Esophagus (tissue), 2 donors: ENCODE data around the gene PRPF31. TPM values are rescaled to one million over a fixed set of nuclear protein-coding genes. Genes with fewer than 3 reads are reported as not detected.

ENCODE experiments used
- H3K27ac ChIP-seq, 2 donors: one replicate each; pipeline ENCODE4 v1.5.1; 2013; ENCODE audit warnings: low read depth in 2 of 2, mild to moderate bottlenecking in 2 of 2, inconsistent platforms in 1 of 2, low read length in 1 of 2, moderate library complexity in 1 of 2
- H3K27me3 ChIP-seq, 2 donors: one replicate each; pipeline ENCODE4 v1.6.1; 2013; ENCODE audit warnings: low read length in 2 of 2, control low read depth in 1 of 2, mild to moderate bottlenecking in 1 of 2; ENCODE audit not compliant: insufficient read depth in 2 of 2, control insufficient read depth in 1 of 2
- H3K36me3 ChIP-seq, 2 donors: one replicate each; pipeline ENCODE4 v1.6.1; 2013; ENCODE audit warnings: low read length in 1 of 2; ENCODE audit not compliant: control insufficient read depth in 2 of 2, insufficient read depth in 2 of 2
- H3K4me1 ChIP-seq, 2 donors: one replicate each; pipeline ENCODE4 v1.6.1; 2013; ENCODE audit warnings: low read length in 1 of 2; ENCODE audit not compliant: control insufficient read depth in 2 of 2, insufficient read depth in 2 of 2
- H3K4me3 ChIP-seq, 2 donors: one replicate each; pipeline ENCODE4 v1.5.1; 2013; ENCODE audit warnings: low read length in 2 of 2, mild to moderate bottlenecking in 2 of 2, low read depth in 1 of 2, moderate library complexity in 1 of 2
- H3K9me3 ChIP-seq, 2 donors: one replicate each; pipeline ENCODE4 v1.6.1; 2013; ENCODE audit warnings: mild to moderate bottlenecking in 2 of 2, low read depth in 1 of 2, low read length in 1 of 2, moderate library complexity in 1 of 2; ENCODE audit not compliant: control insufficient read depth in 2 of 2, insufficient read depth in 1 of 2
- WGBS, 2 donors: extraction: QIAGEN DNeasy Blood & Tissue Kit; methylation state at CpG; one replicate each; pipeline ENCODE4 v1.1.7; 2013; 5-methylcytosine and 5-hydroxymethylcytosine counted together
- polyA plus RNA-seq, 2 donors: library from polyadenylated mRNA; stranded (reverse); fragments of 200-250 nt; gene quantifications; one replicate each; pipeline ENCODE4 v1.2.3, GENCODE V29; 2013
- donor health status: healthy with polysubstance abuse.
- donor health status: Bipolar disorder and iron deficiency.

PRPF31 gene
- polyA plus RNA-seq, 2 donors: 38.9 to 44.3 TPM

DNA sequence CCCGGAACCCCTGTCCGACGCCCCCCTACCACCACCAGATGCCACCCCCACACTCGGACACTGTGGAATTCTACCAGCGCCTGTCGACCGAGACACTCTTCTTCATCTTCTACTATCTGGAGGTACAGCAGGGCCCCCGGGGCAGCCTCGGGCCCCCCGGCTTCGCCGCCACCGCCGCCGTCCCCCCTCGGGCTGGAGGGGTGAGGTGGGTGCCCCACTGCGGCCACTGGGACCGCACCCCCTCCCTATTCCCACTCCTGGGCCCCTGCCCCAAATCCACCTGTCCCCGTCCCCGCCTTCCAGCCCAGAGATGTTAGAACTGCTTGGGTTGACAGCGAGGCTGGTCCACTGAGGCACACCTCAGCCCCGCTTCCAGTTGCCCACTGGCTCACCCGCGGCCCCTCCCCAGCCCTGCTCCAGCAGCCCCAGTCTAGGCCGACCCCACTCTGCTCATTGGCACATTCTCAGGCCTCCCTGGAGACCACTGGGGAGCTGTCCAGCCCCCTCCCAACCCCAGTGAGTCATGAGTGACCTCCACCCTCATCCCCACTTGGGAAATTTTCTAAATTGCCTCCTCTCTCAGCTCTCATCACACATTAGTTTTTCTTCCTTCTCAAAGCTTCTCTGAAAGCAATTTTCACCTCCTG lies 37.4 kb downstream of the PRPF31 start:
- H3K9me3 ChIP-seq: no peaks in the 10 kb centered on the region
- H3K27ac ChIP-seq: peak overlapping the region in 1 of 2 donors; percentile 14
- no peak overlapping the region for H3K4me3 ChIP-seq
- no peaks in the 10 kb centered on the region for H3K4me1 ChIP-seq
- peaks cover 47 to 75% of the 10 kb centered on the region in 2 donors for H3K36me3 ChIP-seq
- WGBS, 2 donors: 86 to 90% methylated on average over 25 of the region's 25 CpGs
- H3K27me3 ChIP-seq: no peaks in the 10 kb centered on the region

DNA sequence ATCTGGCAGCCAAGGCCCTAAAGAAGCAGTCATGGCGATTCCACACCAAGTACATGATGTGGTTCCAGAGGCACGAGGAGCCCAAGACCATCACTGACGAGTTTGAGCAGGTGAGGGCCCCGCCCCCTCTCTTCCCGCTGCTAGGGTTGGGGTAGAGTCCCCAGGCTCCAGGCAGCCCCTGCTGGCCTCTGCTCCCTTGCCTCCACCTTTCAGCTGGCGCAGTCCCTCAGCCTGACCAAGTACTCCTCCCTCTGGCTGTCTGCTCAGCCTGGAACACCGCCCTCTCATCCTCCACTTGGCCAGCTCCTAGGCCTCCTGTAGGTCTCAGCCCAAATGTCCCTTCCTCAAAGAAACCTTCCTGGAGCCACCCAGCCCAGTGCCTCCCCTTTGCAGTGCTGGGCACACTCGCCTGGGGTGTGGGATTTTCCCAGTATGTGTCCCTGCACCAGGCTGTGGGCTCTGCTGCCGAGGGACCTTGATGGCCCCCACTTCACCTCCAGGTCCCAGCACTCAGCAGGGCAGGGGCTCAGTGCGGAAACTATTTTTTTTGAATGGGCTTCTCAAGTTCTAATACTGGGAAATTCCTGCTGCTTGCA lies 38.3 kb downstream of the PRPF31 start:
- no peak overlapping the region for H3K27ac ChIP-seq
- no peaks in the 10 kb centered on the region for H3K27me3 ChIP-seq
- no peaks in the 10 kb centered on the region for H3K9me3 ChIP-seq
- H3K36me3 ChIP-seq: peaks cover 47 to 73% of the 10 kb centered on the region in 2 donors
- H3K4me3 ChIP-seq: no peak overlapping the region
- 75 to 77% methylated on average over 10 of the region's 10 CpGs for WGBS, 2 donors
- peaks cover 0 to 7% of the 10 kb centered on the region in 2 donors for H3K4me1 ChIP-seq

GRCh38 chr19:54154603-54155345 lies 39.2 kb downstream of the PRPF31 start:
- H3K36me3 ChIP-seq: peaks cover 47 to 65% of the 10 kb centered on the region in 2 donors
- no peaks in the 10 kb centered on the region for H3K9me3 ChIP-seq
- 67 to 70% methylated on average over 18 of the region's 18 CpGs for WGBS, 2 donors
- H3K27ac ChIP-seq: no peak overlapping the region
- H3K27me3 ChIP-seq: no peaks in the 10 kb centered on the region
- peaks cover 0 to 9% of the 10 kb centered on the region in 2 donors for H3K4me1 ChIP-seq
- no peak overlapping the region for H3K4me3 ChIP-seq

GRCh38 chr19:54155694-54156093 lies 40.1 kb downstream of the PRPF31 start:
- no peak overlapping the region for H3K27ac ChIP-seq

DNA sequence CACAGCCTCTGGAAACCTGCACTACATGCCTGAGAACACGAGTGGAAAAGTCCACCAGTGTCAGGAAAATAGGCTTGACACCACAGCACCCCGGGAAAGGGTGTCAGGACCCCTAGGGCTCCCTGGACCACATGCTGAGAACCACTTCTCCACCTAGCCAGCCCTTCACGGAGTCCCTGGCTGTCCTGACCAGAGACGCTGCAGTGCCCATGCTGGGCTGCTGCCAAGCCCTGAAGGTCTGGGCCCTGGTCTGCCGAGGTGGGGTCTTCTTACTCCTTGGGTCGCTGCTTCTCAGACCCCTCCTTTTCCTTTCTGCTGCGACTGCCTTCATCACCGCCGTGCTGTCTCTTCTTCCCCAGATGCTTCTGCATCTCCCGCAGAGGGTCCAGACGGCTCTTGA lies 40.9 kb downstream of the PRPF31 start:
- WGBS, 2 donors: 70 to 78% methylated on average over 11 of the region's 11 CpGs

More at GRCh38 chr19:54155694-54156093, 40.1 kb downstream of the PRPF31 start:
- WGBS, 2 donors: 71 to 76% methylated on average over 19 of the region's 19 CpGs
- Histone ChIP-seq H3K4me3 (no peak overlapping the region), H3K4me1 (peaks cover 0 to 17% of the 10 kb centered on the region in 2 donors), H3K9me3 (no peaks in the 10 kb centered on the region), H3K36me3 (peaks cover 47 to 58% of the 10 kb centered on the region in 2 donors), H3K27me3 (no peaks in the 10 kb centered on the region)

GRCh38 chr19:54156953-54157352 lies 41.4 kb downstream of the PRPF31 start:
- 81 to 82% methylated on average over 3 of the region's 3 CpGs for WGBS, 2 donors
- Histone ChIP-seq H3K4me3 (no peak overlapping the region), H3K36me3 (peaks cover 44 to 49% of the 10 kb centered on the region in 2 donors), H3K27ac (no peak overlapping the region), H3K27me3 (no peaks in the 10 kb centered on the region), H3K4me1 (peaks cover 0 to 22% of the 10 kb centered on the region in 2 donors), H3K9me3 (no peaks in the 10 kb centered on the region)

More for the DNA sequence above, 40.9 kb downstream of the PRPF31 start:
- Histone ChIP-seq H3K9me3 (no peaks in the 10 kb centered on the region), H3K4me3 (no peak overlapping the region), H3K4me1 (peaks cover 0 to 20% of the 10 kb centered on the region in 2 donors), H3K27me3 (no peaks in the 10 kb centered on the region), H3K36me3 (peaks cover 47 to 53% of the 10 kb centered on the region in 2 donors), H3K27ac (no peak overlapping the region)

GRCh38 chr19:54158812-54159351 lies 43.3 kb downstream of the PRPF31 start:
- peaks cover 29 to 31% of the 10 kb centered on the region in 2 donors for H3K36me3 ChIP-seq
- peak overlapping the region; percentile 97 to 100 for H3K27ac ChIP-seq
- peaks cover 2 to 32% of the 10 kb centered on the region in 2 donors for H3K4me1 ChIP-seq
- 6 to 7% methylated on average over 19 of the region's 19 CpGs for WGBS, 2 donors
- H3K9me3 ChIP-seq: no peaks in the 10 kb centered on the region
- H3K27me3 ChIP-seq: no peaks in the 10 kb centered on the region
- H3K4me3 ChIP-seq: peak overlapping the region; percentile 63 to 79

- Histone ChIP-seq H3K4me3 (peak within 1 kb of the TSS; percentile 63 to 79), H3K27me3 (no peaks in the 10 kb centered on the region), H3K9me3 (no peaks in the 10 kb centered on the region), H3K4me1 (peaks cover 2 to 32% of the 10 kb centered on the region in 2 donors), H3K36me3 (peaks cover 25 to 26% of the 10 kb centered on the region in 2 donors), H3K27ac (peak within 1 kb of the TSS; percentile 97 to 100)
- WGBS, 2 donors: 0% methylated on average over 71 to 72 of the region's 72 CpGs
Measured at GRCh38 chr19:54159352-54160181, 44.0 kb downstream of the PRPF31 start, which contains the start of gene LENG1. TSS of gene LENG1 (minus strand) at chr19:54159721. CDS start at chr19:54159695, 26 bp downstream.
